HG03575 (cell line): ENCODE measurements around the gene ZHX3.

ENCODE experiments used
- ATAC-seq: cut with Tn5 transposase; IDR thresholded peaks from one replicate; pipeline ENCODE4 v1.9.1; 2021; ENCODE audit not compliant: unreplicated experiment, insufficient number of reproducible peaks, low FRiP score; ENCODE audit errors: extremely low read depth

ZHX3 gene

GRCh38 chr20:41169162-41169690 lies 148.3 kb downstream of the ZHX3 start:
- ATAC-seq: no peak

- ATAC-seq: no peak
Measured at GRCh38 chr20:41168281-41169161, 149.0 kb downstream of the ZHX3 start.

- no peak for ATAC-seq
Measured at GRCh38 chr20:41167481-41168253, 149.9 kb downstream of the ZHX3 start.

GRCh38 chr20:41167118-41167470 lies 150.4 kb downstream of the ZHX3 start:
- ATAC-seq: no peak

- no peak for ATAC-seq
Measured at GRCh38 chr20:41166201-41167117, 151.1 kb downstream of the ZHX3 start.

GRCh38 chr20:41165001-41165882 lies 152.3 kb downstream of the ZHX3 start:
- ATAC-seq: no peak

- no peak for ATAC-seq
Measured at GRCh38 chr20:41163821-41164220, 153.7 kb downstream of the ZHX3 start.

- ATAC-seq: no peak
Measured at GRCh38 chr20:41162396-41162795, 155.1 kb downstream of the ZHX3 start.

- ATAC-seq: no peak
Measured at GRCh38 chr20:41161886-41162285, 155.6 kb downstream of the ZHX3 start.

- no peak for ATAC-seq
Measured at GRCh38 chr20:41160686-41161085, 156.8 kb downstream of the ZHX3 start.

GRCh38 chr20:41159547-41159946 lies 158.0 kb downstream of the ZHX3 start:
- no peak for ATAC-seq

- ATAC-seq: no peak
Measured at GRCh38 chr20:41158082-41158625, 159.4 kb downstream of the ZHX3 start.

- ATAC-seq: no peak
Measured at GRCh38 chr20:41155261-41155660, 162.3 kb downstream of the ZHX3 start.

- no peak for ATAC-seq
Measured at GRCh38 chr20:41154436-41155176, 162.9 kb downstream of the ZHX3 start.

GRCh38 chr20:41152108-41152757 lies 165.3 kb downstream of the ZHX3 start:
- no peak for ATAC-seq

- no peak for ATAC-seq
Measured at GRCh38 chr20:41151134-41151869, 166.2 kb downstream of the ZHX3 start.
